SK-N-SH (cell line): ENCODE data around the gene ZNF569.

Source experiments
- CHD2 ChIP-seq: fragments of 150-350 bp; IDR thresholded peaks from 2 replicates; pipeline ENCODE4 v1.6.1; 2018; ENCODE audit warnings: low read length; ENCODE audit not compliant: partially characterized antibody
- EP300 ChIP-seq, 2 experiments: IDR thresholded peaks; 2 replicates each; pipeline versions ENCODE4 v1.4.0 to v1.6.1; 2012; ENCODE audit warnings: borderline replicate concordance in 1 of 2, low read depth in 1 of 2, low read length in 1 of 2
- MEF2A ChIP-seq: IDR thresholded peaks from 2 replicates; pipeline ENCODE4 v1.4.0; 2012; ENCODE audit warnings: low read depth, borderline replicate concordance
- MXI1 ChIP-seq: IDR thresholded peaks from 2 replicates; pipeline ENCODE4 v1.6.1; 2012; ENCODE audit warnings: mild to moderate bottlenecking, low read depth, low read length, improper control_type of control experiment
- NFIC ChIP-seq: IDR thresholded peaks from 2 replicates; pipeline ENCODE4 v1.4.0; 2012; ENCODE audit warnings: borderline replicate concordance
- POLR2AphosphoS5 ChIP-seq: IDR thresholded peaks from 2 replicates; pipeline ENCODE4 v1.6.1; 2012; ENCODE audit warnings: low read depth, low read length
- RFX5 ChIP-seq: IDR thresholded peaks from 2 replicates; pipeline ENCODE4 v1.6.1; 2012; ENCODE audit warnings: mild to moderate bottlenecking, improper control_type of control experiment, low read length
- TEAD4 ChIP-seq: IDR thresholded peaks from 2 replicates; pipeline ENCODE4 v1.4.0; 2012; ENCODE audit warnings: mild to moderate bottlenecking, borderline replicate concordance; ENCODE audit not compliant: insufficient read depth
- TF ChIP-seq, protein P1 (sequence below): fragments of 200-600 bp; sonication (generic); IDR thresholded peaks from 2 replicates; pipeline ENCODE4 v1.6.1; 2017; ENCODE audit warnings: antibody characterized with exemption, mild to moderate bottlenecking, moderate library complexity

DNA sequence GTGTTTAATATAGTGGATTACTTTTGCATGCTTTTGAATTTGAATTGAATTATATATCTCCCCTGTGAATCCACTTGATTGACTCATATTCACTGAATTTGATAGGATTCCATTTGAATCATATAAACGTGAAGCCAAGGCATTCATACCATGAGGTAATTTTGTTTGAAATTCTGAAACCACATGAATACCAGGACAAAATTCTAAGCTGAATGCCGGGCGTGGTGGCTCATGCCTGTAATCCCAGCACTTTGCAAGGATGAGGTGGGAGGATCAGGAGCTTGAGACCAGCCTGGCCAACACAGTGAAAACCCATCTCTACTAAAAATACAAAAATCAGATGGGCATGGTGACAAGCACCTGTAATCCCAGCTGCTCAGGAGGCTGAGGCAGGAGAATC, 43.9 kb upstream of the ZNF569 start:
- TF ChIP-seq, protein P1, sequence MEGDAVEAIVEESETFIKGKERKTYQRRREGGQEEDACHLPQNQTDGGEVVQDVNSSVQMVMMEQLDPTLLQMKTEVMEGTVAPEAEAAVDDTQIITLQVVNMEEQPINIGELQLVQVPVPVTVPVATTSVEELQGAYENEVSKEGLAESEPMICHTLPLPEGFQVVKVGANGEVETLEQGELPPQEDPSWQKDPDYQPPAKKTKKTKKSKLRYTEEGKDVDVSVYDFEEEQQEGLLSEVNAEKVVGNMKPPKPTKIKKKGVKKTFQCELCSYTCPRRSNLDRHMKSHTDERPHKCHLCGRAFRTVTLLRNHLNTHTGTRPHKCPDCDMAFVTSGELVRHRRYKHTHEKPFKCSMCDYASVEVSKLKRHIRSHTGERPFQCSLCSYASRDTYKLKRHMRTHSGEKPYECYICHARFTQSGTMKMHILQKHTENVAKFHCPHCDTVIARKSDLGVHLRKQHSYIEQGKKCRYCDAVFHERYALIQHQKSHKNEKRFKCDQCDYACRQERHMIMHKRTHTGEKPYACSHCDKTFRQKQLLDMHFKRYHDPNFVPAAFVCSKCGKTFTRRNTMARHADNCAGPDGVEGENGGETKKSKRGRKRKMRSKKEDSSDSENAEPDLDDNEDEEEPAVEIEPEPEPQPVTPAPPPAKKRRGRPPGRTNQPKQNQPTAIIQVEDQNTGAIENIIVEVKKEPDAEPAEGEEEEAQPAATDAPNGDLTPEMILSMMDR, result no peak
- TF ChIP-seq CHD2 (no peak), RFX5 (no peak), POLR2AphosphoS5 (no peak), MXI1 (no peak), NFIC (no peak), MEF2A (no peak), TEAD4 (no peak), EP300 (IDR thresholded peaks at IDR 0.05; ENCODE audit: borderline replicate concordance in 1 of 2, low read depth in 1 of 2, low read length in 1 of 2) (no peak)
